HG03196 (cell line): ENCODE data around the gene TRIM41.
A peak's percentile ranks its signal among the peaks of the same experiment; 100 is the strongest.
"Not testable (repeated sequence)": the region's sequence is repeated elsewhere in the genome, so short reads cannot be mapped to it uniquely, and the experiment has no call there.

Experiments used
- ATAC-seq: cut with Tn5 transposase; IDR thresholded peaks from one replicate; pipeline ENCODE4 v1.9.1; 2021; ENCODE audit not compliant: unreplicated experiment

Gene TRIM41

GRCh38 chr5:181192337-181193046, 30.6 kb upstream of the TRIM41 start:
- no peak for ATAC-seq

GRCh38 chr5:181193656-181194055, 29.4 kb upstream of the TRIM41 start:
- no peak for ATAC-seq

DNA sequence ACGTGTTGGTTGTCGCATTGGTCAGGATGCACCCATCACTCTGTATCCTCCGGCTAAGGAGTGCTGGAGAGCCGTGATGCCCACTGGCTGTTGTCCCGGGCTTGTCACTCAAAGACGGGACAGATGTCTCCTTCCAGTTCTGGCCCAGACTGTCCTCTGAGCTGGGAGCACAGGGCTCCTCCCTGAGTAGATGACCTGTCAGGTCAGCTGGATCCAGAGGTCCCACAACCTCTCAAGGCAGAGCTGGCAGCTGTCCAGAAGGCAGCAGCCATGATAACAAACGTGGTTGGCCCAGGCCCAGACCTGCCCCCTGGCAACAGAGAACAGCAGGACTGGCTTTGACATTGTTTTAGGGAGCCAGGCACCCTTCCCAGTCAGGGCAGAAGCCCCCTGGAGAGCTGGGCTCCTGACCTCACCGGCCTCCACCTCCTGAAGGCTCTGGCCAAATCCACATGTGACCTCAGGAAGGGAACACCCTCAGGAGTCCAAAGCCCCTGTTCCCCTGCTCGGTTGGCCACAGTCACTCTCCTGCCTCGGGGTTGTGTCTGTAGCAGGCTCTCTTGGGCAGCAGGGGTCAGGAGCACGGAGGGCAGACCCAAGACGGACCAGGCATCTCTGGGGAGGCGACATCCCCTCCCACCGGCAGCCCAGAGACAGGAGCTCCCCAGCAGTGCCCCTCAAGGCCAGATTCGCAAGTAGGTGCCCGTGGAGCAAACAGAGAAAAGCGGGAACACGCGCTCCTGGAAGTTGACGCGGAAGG, 28.4 kb upstream of the TRIM41 start:
- ATAC-seq: no peak

DNA sequence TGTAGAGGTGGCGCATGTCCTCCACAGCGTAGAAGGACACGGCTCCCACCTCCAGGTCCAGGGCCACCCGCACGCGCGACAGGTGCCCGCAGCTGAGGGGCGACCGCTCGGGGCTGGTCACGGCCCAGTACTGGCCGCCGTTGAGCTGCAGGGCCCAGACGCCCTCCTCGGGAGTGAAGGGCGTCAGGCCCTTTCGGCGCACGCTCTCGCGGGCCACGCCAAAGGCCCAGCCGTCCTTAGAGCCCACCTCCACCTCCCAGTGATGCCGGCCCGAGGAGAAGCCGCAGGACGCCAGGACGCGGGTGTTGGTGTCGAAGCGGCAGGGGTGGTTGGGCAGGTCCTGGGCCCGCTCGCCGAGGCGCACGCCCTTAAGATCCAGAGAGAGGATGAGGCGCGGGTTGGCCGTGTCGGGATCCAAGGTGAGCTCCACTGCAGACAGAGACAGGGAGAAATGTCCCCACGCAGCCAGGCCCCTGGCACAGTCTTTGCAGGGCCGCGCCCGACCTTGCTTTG, 27.8 kb upstream of the TRIM41 start:
- no peak for ATAC-seq

- ATAC-seq: no peak
These were observed 25.6 kb upstream of the TRIM41 start for GRCh38 chr5:181197326-181197951.

GRCh38 chr5:181198106-181198685, 24.9 kb upstream of the TRIM41 start:
- no peak for ATAC-seq

- peak; percentile 53 for ATAC-seq
These were observed 24.1 kb upstream of the TRIM41 start for GRCh38 chr5:181198905-181199519.

GRCh38 chr5:181199881-181200638, 23.0 kb upstream of the TRIM41 start:
- no peak for ATAC-seq

- no peak for ATAC-seq
These were observed 22.3 kb upstream of the TRIM41 start for GRCh38 chr5:181200816-181201215.

- no peak for ATAC-seq
These were observed 19.9 kb upstream of the TRIM41 start for GRCh38 chr5:181203093-181203711.

DNA sequence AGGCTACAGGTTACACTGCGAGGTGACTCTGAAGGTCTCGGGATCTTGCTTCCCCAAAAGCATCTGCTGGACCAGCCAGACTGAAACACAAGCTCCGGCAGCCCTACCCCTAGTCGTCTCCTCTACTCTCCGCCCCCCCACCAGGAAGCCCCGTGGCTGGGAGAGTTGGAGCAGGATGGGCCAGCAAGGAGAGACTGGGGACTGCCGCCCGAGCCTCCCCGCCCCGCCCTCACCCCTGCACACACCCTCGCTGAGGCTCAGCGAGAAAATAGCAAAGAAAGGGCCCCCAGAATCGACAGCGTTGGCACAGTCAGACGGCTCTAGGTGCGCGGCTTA, 19.3 kb upstream of the TRIM41 start:
- ATAC-seq: no peak

GRCh38 chr5:181204113-181204825, 18.8 kb upstream of the TRIM41 start:
- no peak for ATAC-seq

GRCh38 chr5:181204826-181205760, 18.0 kb upstream of the TRIM41 start, which contains the start of gene TRIM7:
TRIM7 (minus strand) TSS chr5:181205196; CDS start chr5:181205110, 86 bp downstream.
- ATAC-seq: no peak

DNA sequence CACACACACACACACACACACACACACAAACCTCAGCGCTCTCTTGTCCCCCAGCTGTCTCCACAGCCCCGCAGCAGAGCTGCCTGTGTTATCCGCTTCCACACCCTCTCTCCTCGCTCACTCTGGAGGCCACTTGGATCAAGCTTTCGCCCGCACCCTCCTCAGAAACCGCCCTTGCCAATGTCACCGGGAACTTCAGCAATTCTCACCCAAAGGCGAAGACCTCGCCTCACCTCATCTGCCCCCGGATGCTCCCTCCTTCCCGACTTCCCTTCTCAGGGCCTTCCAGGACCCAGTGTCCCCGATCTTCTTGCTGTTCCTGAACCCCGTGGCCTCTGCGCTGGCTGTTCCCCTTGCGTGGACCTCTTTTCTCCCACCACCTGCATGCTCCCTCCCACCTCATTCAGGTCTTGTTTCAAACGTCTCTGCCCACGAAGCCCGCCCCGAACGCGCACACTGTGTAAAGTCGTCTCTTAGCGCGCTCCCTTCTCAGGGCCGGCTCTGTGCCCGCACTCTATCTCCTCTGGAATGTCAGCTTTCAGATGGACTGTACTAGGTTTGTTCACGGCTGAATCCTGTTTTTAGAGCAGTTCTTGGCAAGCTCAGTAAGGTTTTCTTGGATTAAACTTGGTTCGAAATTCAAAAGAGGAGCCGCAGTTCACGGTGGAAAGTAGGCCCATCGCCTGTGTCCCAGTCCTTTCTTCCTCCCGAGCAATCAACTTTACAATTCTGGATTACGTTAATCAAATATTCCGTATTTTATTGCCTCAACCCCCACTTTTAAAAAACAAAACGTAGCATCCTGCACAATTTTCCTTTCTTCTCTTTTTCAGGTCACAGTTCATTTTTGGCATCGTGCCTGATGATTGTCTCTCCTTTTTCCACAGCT, 17.1 kb upstream of the TRIM41 start:
- ATAC-seq: no peak

- ATAC-seq: peak; percentile 34
These were observed 15.7 kb upstream of the TRIM41 start for GRCh38 chr5:181207214-181207959.

- no peak for ATAC-seq
These were observed 15.2 kb upstream of the TRIM41 start for GRCh38 chr5:181207960-181208253.

DNA sequence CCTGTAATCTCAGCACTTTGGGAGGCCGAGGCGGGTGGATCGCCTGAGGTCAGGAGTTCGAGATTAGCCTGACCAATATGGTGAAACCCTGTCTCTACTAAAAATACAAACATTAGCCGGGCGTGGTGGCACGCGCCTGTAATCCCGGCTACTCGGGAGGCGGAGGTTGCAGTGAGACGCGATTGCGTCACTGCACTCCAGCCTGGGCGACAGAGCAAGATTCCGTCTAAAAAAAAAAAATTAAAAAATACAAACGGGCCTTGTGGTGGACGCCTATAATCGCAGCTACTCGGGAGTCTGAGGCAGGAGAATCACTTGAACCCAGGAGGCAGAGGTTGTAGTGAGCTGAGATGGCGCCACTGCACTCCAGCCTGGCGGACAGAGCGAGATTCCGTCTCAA, 14.1 kb upstream of the TRIM41 start:
- ATAC-seq: not testable (repeated sequence)
